ENCODE measurements around the gene NAXE. TPM values are rescaled to one million over a fixed set of nuclear protein-coding genes. Genes with fewer than 3 reads are reported as not detected.

Gene NAXE
- 10 to 100 TPM; 70.8 to 94.4 (median 86.5) TPM for total RNA-seq
- long read RNA-seq, donor 1, transcript NAXE-203 (6 exons, 1,125 nt), result major isoform, 103 of 128 reads
- long read RNA-seq, donor 1, transcript NAXE-201 (5 exons, 1,012 nt), result minor isoform, 5 of 128 reads
- long read RNA-seq, donor 1, partial matches to known transcripts, result 6 of 128 reads
- long read RNA-seq, donor 1, other reads (novel, unspliced or antisense), result 13 of 128 reads
- long read RNA-seq, donor 2, transcript NAXE-203 (6 exons, 1,125 nt), result major isoform, 61 of 72 reads
- long read RNA-seq, donor 2, partial matches to known transcripts, result 0 of 72 reads
- long read RNA-seq, donor 2, other reads (novel, unspliced or antisense), result 8 of 72 reads

DNA sequence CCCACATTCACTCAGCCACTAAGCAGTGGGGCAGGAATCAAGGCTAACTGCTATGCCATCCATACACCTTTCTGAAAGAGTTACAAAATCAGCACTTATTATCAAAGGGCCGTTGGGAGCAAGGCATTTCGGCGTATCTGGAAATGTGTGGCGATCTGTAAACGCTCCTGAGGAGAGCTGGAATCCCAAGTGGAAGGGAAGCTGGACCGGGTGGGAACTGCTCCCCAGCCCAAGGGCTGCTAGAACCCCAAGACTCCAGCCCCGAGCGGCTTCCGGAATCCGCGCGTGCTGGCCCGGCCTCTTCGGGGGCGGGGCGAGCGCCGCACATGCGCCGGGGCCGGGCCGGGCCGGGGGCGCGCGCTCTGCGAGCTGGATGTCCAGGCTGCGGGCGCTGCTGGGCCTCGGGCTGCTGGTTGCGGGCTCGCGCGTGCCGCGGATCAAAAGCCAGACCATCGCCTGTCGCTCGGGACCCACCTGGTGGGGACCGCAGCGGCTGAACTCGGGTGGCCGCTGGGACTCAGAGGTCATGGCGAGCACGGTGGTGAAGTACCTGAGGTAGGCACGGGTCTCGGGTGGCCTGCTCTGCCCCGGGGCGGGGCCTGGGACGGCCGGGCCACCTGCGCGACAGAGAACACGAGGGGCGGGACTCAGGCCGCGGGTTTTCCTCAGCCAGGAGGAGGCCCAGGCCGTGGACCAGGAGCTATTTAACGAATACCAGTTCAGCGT lies at the start of gene NAXE:
TSS of gene NAXE (plus strand) at position 345 of the 726 bp plus-strand sequence. CDS start at position 374, 29 bp downstream.
- Histone ChIP-seq H3K9me3 (no peaks in the 10 kb centered on the region), H3K4me1 (ENCODE audit: low read depth) (peaks cover 11% of the 10 kb centered on the region), H3K4me3 (peak within 1 kb of the TSS; percentile 27), H3K36me3 (ENCODE audit: low read depth) (no peaks in the 10 kb centered on the region)
- TF ChIP-seq, protein P1, sequence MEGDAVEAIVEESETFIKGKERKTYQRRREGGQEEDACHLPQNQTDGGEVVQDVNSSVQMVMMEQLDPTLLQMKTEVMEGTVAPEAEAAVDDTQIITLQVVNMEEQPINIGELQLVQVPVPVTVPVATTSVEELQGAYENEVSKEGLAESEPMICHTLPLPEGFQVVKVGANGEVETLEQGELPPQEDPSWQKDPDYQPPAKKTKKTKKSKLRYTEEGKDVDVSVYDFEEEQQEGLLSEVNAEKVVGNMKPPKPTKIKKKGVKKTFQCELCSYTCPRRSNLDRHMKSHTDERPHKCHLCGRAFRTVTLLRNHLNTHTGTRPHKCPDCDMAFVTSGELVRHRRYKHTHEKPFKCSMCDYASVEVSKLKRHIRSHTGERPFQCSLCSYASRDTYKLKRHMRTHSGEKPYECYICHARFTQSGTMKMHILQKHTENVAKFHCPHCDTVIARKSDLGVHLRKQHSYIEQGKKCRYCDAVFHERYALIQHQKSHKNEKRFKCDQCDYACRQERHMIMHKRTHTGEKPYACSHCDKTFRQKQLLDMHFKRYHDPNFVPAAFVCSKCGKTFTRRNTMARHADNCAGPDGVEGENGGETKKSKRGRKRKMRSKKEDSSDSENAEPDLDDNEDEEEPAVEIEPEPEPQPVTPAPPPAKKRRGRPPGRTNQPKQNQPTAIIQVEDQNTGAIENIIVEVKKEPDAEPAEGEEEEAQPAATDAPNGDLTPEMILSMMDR (IDR thresholded peaks at IDR 0.05), result no peak
- ATAC-seq (peak; percentile 96), DNase-seq (peak; percentile 81 to 87 (median 86))
- intact Hi-C loops (cut with DNase I, micrococcal nuclease), result no loop called here

DNA sequence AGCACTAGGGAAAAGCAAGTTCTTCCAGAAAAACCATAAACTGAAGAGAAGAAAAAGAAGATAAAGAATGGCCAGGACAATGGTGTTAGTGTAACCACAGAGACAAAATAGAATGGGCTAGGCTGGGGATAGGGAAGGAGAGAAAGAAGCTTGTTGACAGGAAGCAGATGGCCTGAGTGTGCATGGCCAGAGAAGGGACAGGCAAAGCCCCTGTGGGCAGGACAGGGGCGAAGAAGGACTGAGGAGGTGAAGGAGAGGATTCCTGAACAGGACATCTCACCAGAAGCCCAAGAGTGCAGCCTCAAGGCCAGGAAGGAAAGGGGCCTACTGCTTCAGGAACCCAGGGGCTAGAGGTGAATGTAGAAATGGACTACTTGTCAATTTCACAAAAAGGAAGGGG lies 48.5 kb upstream of the NAXE start:
- Histone ChIP-seq H3K36me3 (ENCODE audit: low read depth) (no peaks in the 10 kb centered on the region), H3K4me3 (no peak overlapping the region), H3K4me1 (ENCODE audit: low read depth) (no peaks in the 10 kb centered on the region), H3K9me3 (no peaks in the 10 kb centered on the region)
- ATAC-seq (no peak), DNase-seq (no peak)
- intact Hi-C loops (cut with DNase I, micrococcal nuclease), result no loop called here
- TF ChIP-seq, protein P1 (IDR thresholded peaks at IDR 0.05), result no peak

DNA sequence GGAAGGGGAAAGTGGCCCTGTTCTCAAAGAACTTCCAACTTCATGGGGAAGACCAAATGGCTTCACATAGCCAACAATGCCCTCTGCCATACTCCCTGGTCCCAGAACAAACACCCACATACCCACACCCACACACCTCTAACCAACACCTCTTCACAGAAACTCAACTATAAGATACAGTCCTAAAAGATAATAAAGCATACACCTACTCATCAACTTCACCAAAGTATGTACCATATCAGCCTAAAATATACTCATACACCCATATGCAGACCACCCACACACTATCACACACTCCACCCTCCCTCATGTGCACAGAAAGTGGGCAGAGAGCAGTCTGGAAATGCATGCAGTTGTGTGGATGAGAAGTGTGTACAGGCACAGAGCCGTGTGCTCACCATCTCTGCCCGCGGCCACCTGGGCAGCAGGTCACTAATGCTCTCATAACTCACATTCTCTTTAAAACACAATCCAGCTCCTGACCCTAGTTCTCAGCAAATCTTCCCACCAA lies 46.9 kb upstream of the NAXE start:
- intact Hi-C loops (cut with DNase I, micrococcal nuclease), result no loop called here
- TF ChIP-seq, protein P1 (IDR thresholded peaks at IDR 0.05), result no peak
- no peak for DNase-seq
- no peak for ATAC-seq
- H3K36me3 ChIP-seq (ENCODE audit: low read depth), result no peaks in the 10 kb centered on the region
- no peak overlapping the region for H3K4me3 ChIP-seq
- no peaks in the 10 kb centered on the region for H3K4me1 ChIP-seq (ENCODE audit: low read depth)
- H3K9me3 ChIP-seq, result no peaks in the 10 kb centered on the region

DNA sequence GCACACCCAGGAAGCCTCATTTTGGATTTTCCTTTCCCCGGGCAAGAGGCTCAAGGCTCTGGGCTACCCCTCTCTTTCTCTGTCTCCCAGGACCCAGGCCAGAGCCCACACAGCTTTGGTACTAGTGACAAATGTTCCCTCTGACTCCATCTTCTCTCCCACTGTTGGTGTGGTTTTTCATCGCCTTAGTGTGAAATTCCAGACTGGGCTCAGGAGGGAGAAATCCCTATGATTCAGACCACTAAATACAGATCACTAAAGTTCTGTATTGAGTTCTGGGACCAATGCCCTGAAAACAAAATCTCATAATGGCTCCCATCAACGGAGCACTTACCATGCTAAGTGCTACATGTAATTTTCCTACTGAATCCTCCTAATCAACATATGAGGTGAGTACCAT lies 45.3 kb upstream of the NAXE start:
- ATAC-seq (no peak), DNase-seq (no peak)
- Histone ChIP-seq H3K9me3 (no peaks in the 10 kb centered on the region), H3K4me3 (no peak overlapping the region), H3K4me1 (ENCODE audit: low read depth) (no peaks in the 10 kb centered on the region), H3K36me3 (ENCODE audit: low read depth) (no peaks in the 10 kb centered on the region)
- TF ChIP-seq, protein P1 (IDR thresholded peaks at IDR 0.05), result no peak
- intact Hi-C loops (cut with DNase I, micrococcal nuclease), result no loop called here

DNA sequence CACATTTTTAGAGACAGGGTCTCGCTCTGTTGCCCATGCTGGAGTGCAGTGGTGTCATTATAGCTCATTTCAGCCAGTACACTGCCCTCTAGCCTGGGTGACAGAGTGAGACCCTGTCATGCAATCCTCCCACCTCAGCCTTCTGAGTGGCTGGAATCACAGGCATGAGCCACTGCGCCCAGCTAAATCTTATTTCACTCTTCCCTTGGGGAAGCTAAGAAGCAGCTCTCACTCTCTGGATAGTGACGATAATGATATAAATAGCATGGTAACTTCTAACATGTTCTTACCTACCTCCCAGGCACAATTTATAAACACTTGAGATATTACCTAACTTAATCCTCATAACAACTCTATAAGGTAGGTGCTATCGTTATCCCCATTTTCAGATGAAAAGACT lies 44.1 kb upstream of the NAXE start:
- intact Hi-C loops (cut with DNase I, micrococcal nuclease), result no loop called here
- TF ChIP-seq, protein P1 (IDR thresholded peaks at IDR 0.05), result no peak
- no peak overlapping the region for H3K4me3 ChIP-seq
- ATAC-seq, result no peak
- no peaks in the 10 kb centered on the region for H3K36me3 ChIP-seq (ENCODE audit: low read depth)
- H3K9me3 ChIP-seq, result no peaks in the 10 kb centered on the region
- no peaks in the 10 kb centered on the region for H3K4me1 ChIP-seq (ENCODE audit: low read depth)
- no peak for DNase-seq
